ENCODE measurements around the gene ADAT3.
A peak's percentile ranks its signal among the peaks of the same experiment; 100 is the strongest.

The ADAT3 gene

GRCh38 chr19:1905863-1906375 lies 720 bp downstream of the ADAT3 start:
- Histone ChIP-seq H2BK120ac (ENCODE audit: low read depth, low read length) (no peak overlapping the region), H4K8ac (ENCODE audit: low read depth, low read length) (no peak overlapping the region), H3K9ac (ENCODE audit: low read length) (peak overlapping the region; percentile 93), H3K4me1 (ENCODE audit: control insufficient read depth, low read depth, low read length) (no peaks in the 10 kb centered on the region), H3K36me3 (ENCODE audit: control insufficient read depth, insufficient read depth, low read length) (peaks cover 1% of the 10 kb centered on the region), H3K27ac (ENCODE audit: low read depth, low read length) (no peak overlapping the region), H3K23ac (ENCODE audit: low read length) (peak overlapping the region; percentile 1), H3K4me3 (ENCODE audit: low read length) (peak overlapping the region; percentile 73), H3K56ac (ENCODE audit: low read length) (peak overlapping the region; percentile 93), H3K4ac (ENCODE audit: low read depth, low read length) (peak overlapping the region; percentile 44), H2AK5ac (ENCODE audit: low read length) (no peak overlapping the region), H3K79me1 (ENCODE audit: low read length) (peaks cover 13% of the 10 kb centered on the region), H2BK15ac (replicated peaks; ENCODE audit: low read depth) (no peak overlapping the region), H4K5ac (ENCODE audit: low read length) (no peak overlapping the region), H2BK5ac (ENCODE audit: low read length) (no peak overlapping the region), H3K27me3 (ENCODE audit: insufficient read depth, low read length, poor library complexity) (no peaks in the 10 kb centered on the region), H3K79me2 (ENCODE audit: control insufficient read depth, insufficient read depth, low read length) (peaks cover 40% of the 10 kb centered on the region), H3K4me2 (ENCODE audit: low read length) (peak overlapping the region; percentile 78), H3K18ac (ENCODE audit: low read length) (no peak overlapping the region)
- WGBS (ENCODE audit: extremely low coverage, insufficient coverage, low lambda C conversion rate) = no CpG with 5 or more reads among the region's 15 CpGs
- DNase-seq = no peak

GRCh38 chr19:1906985-1907562 lies 1.9 kb downstream of the ADAT3 start:
- Histone ChIP-seq H3K36me3 (ENCODE audit: control insufficient read depth, insufficient read depth, low read length) (peaks cover 1% of the 10 kb centered on the region), H3K18ac (ENCODE audit: low read length) (no peak overlapping the region), H3K9ac (ENCODE audit: low read length) (no peak overlapping the region), H3K79me1 (ENCODE audit: low read length) (peaks cover 13% of the 10 kb centered on the region), H4K5ac (ENCODE audit: low read length) (no peak overlapping the region), H2BK15ac (replicated peaks; ENCODE audit: low read depth) (no peak overlapping the region), H3K23ac (ENCODE audit: low read length) (no peak overlapping the region), H4K8ac (ENCODE audit: low read depth, low read length) (no peak overlapping the region), H2BK5ac (ENCODE audit: low read length) (no peak overlapping the region), H2AK5ac (ENCODE audit: low read length) (no peak overlapping the region), H3K27me3 (ENCODE audit: insufficient read depth, low read length, poor library complexity) (no peaks in the 10 kb centered on the region), H3K4me3 (ENCODE audit: low read length) (no peak overlapping the region), H3K4me1 (ENCODE audit: control insufficient read depth, low read depth, low read length) (no peaks in the 10 kb centered on the region), H3K56ac (ENCODE audit: low read length) (peak overlapping the region; percentile 17), H3K4me2 (ENCODE audit: low read length) (no peak overlapping the region), H3K4ac (ENCODE audit: low read depth, low read length) (no peak overlapping the region), H3K27ac (ENCODE audit: low read depth, low read length) (no peak overlapping the region), H2BK120ac (ENCODE audit: low read depth, low read length) (no peak overlapping the region), H3K79me2 (ENCODE audit: control insufficient read depth, insufficient read depth, low read length) (peaks cover 45% of the 10 kb centered on the region)
- WGBS (ENCODE audit: extremely low coverage, insufficient coverage, low lambda C conversion rate) = no CpG with 5 or more reads among the region's 10 CpGs
- no peak for DNase-seq

- Histone ChIP-seq H2BK120ac (ENCODE audit: low read depth, low read length) (no peak overlapping the region), H4K5ac (ENCODE audit: low read length) (no peak overlapping the region), H3K4me1 (ENCODE audit: control insufficient read depth, low read depth, low read length) (no peaks in the 10 kb centered on the region), H3K9ac (ENCODE audit: low read length) (no peak overlapping the region), H2BK15ac (replicated peaks; ENCODE audit: low read depth) (no peak overlapping the region), H3K79me2 (ENCODE audit: control insufficient read depth, insufficient read depth, low read length) (peaks cover 49% of the 10 kb centered on the region), H2AK5ac (ENCODE audit: low read length) (no peak overlapping the region), H3K4ac (ENCODE audit: low read depth, low read length) (no peak overlapping the region), H3K18ac (ENCODE audit: low read length) (no peak overlapping the region), H3K27me3 (ENCODE audit: insufficient read depth, low read length, poor library complexity) (no peaks in the 10 kb centered on the region), H3K27ac (ENCODE audit: low read depth, low read length) (no peak overlapping the region), H3K4me2 (ENCODE audit: low read length) (no peak overlapping the region), H3K36me3 (ENCODE audit: control insufficient read depth, insufficient read depth, low read length) (peaks cover 3% of the 10 kb centered on the region), H4K8ac (ENCODE audit: low read depth, low read length) (no peak overlapping the region), H3K4me3 (ENCODE audit: low read length) (no peak overlapping the region), H2BK5ac (ENCODE audit: low read length) (no peak overlapping the region), H3K79me1 (ENCODE audit: low read length) (peaks cover 13% of the 10 kb centered on the region), H3K23ac (ENCODE audit: low read length) (no peak overlapping the region), H3K56ac (ENCODE audit: low read length) (peak overlapping the region; percentile 17)
- WGBS (ENCODE audit: extremely low coverage, insufficient coverage, low lambda C conversion rate) = no CpG with 5 or more reads among the region's 43 CpGs
- DNase-seq = no peak
These were observed 2.6 kb downstream of the ADAT3 start for GRCh38 chr19:1907563-1908363.

GRCh38 chr19:1908364-1908678 lies 3.1 kb downstream of the ADAT3 start:
- H3K79me1 ChIP-seq (ENCODE audit: low read length) = peaks cover 13% of the 10 kb centered on the region
- peaks cover 49% of the 10 kb centered on the region for H3K79me2 ChIP-seq (ENCODE audit: control insufficient read depth, insufficient read depth, low read length)
- no peak overlapping the region for H4K5ac ChIP-seq (ENCODE audit: low read length)
- DNase-seq = no peak
- H3K4me3 ChIP-seq (ENCODE audit: low read length) = no peak overlapping the region
- no peak overlapping the region for H4K8ac ChIP-seq (ENCODE audit: low read depth, low read length)
- H3K18ac ChIP-seq (ENCODE audit: low read length) = no peak overlapping the region
- WGBS (ENCODE audit: extremely low coverage, insufficient coverage, low lambda C conversion rate) = no CpG with 5 or more reads among the region's 13 CpGs
- H2AK5ac ChIP-seq (ENCODE audit: low read length) = no peak overlapping the region
- no peak overlapping the region for H3K9ac ChIP-seq (ENCODE audit: low read length)
- H3K4me1 ChIP-seq (ENCODE audit: control insufficient read depth, low read depth, low read length) = no peaks in the 10 kb centered on the region
- H3K27me3 ChIP-seq (ENCODE audit: insufficient read depth, low read length, poor library complexity) = no peaks in the 10 kb centered on the region
- H2BK15ac ChIP-seq (replicated peaks; ENCODE audit: low read depth) = no peak overlapping the region
- no peak overlapping the region for H2BK5ac ChIP-seq (ENCODE audit: low read length)
- H3K4me2 ChIP-seq (ENCODE audit: low read length) = no peak overlapping the region
- H3K27ac ChIP-seq (ENCODE audit: low read depth, low read length) = no peak overlapping the region
- no peak overlapping the region for H3K4ac ChIP-seq (ENCODE audit: low read depth, low read length)
- no peak overlapping the region for H3K56ac ChIP-seq (ENCODE audit: low read length)
- H3K36me3 ChIP-seq (ENCODE audit: control insufficient read depth, insufficient read depth, low read length) = peaks cover 3% of the 10 kb centered on the region
- H2BK120ac ChIP-seq (ENCODE audit: low read depth, low read length) = no peak overlapping the region
- no peak overlapping the region for H3K23ac ChIP-seq (ENCODE audit: low read length)

GRCh38 chr19:1909761-1910080 lies 4.5 kb downstream of the ADAT3 start:
- H3K18ac ChIP-seq (ENCODE audit: low read length) = no peak overlapping the region
- no peak overlapping the region for H3K27ac ChIP-seq (ENCODE audit: low read depth, low read length)
- H3K23ac ChIP-seq (ENCODE audit: low read length) = no peak overlapping the region
- peaks cover 3% of the 10 kb centered on the region for H3K36me3 ChIP-seq (ENCODE audit: control insufficient read depth, insufficient read depth, low read length)
- no peak overlapping the region for H3K56ac ChIP-seq (ENCODE audit: low read length)
- no peak overlapping the region for H4K8ac ChIP-seq (ENCODE audit: low read depth, low read length)
- H3K79me1 ChIP-seq (ENCODE audit: low read length) = peaks cover 23% of the 10 kb centered on the region
- no peak overlapping the region for H3K4ac ChIP-seq (ENCODE audit: low read depth, low read length)
- DNase-seq = no peak
- H2BK120ac ChIP-seq (ENCODE audit: low read depth, low read length) = no peak overlapping the region
- no peak overlapping the region for H2AK5ac ChIP-seq (ENCODE audit: low read length)
- no peak overlapping the region for H3K4me2 ChIP-seq (ENCODE audit: low read length)
- no peaks in the 10 kb centered on the region for H3K4me1 ChIP-seq (ENCODE audit: control insufficient read depth, low read depth, low read length)
- no peak overlapping the region for H4K5ac ChIP-seq (ENCODE audit: low read length)
- no peak overlapping the region for H2BK5ac ChIP-seq (ENCODE audit: low read length)
- no CpG with 5 or more reads among the region's 10 CpGs for WGBS (ENCODE audit: extremely low coverage, insufficient coverage, low lambda C conversion rate)
- peaks cover 57% of the 10 kb centered on the region for H3K79me2 ChIP-seq (ENCODE audit: control insufficient read depth, insufficient read depth, low read length)
- no peaks in the 10 kb centered on the region for H3K27me3 ChIP-seq (ENCODE audit: insufficient read depth, low read length, poor library complexity)
- H3K4me3 ChIP-seq (ENCODE audit: low read length) = no peak overlapping the region
- no peak overlapping the region for H3K9ac ChIP-seq (ENCODE audit: low read length)
- H2BK15ac ChIP-seq (replicated peaks; ENCODE audit: low read depth) = no peak overlapping the region
